Activated gamma-delta T cell (primary cell): Measurements from ENCODE around the gene ZNF226.
"Not testable (repeated sequence)": the region's sequence is repeated elsewhere in the genome, so short reads cannot be mapped to it uniquely, and the experiment has no call there.

ENCODE experiments used
- DNase-seq: peaks from one replicate; lab custom pipeline; 2025; lab: John Stamatoyannopoulos, UW

The ZNF226 gene

GRCh38 chr19:44212250-44212865 is 47.5 kb downstream of the ZNF226 start, which contains the start of gene ZNF227:
Gene ZNF227 (plus strand): TSS chr19:44212532. CDS start chr19:44217793, 5,261 bp downstream.
- peak; percentile 52 for DNase-seq

- no peak for DNase-seq
Observed at GRCh38 chr19:44212866-44213346, 48.0 kb downstream of the ZNF226 start.

DNA sequence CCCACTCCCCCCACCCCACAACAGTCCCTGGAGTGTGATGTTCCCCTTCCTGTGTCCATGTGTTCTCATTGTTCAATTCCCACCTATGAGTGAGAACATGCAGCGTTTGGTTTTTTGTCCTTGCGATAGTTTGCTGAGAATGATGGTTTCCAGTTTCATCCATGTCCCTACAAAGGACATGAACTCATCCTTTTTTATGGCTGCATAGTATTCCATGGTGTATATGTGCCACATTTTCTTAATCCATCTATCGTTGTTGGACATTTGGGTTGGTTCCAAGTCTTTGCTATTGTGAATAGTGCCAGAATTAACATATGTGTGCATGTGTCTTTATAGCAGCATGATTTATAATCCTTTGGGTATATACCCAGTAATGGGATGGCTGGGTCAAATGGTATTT is 55.0 kb downstream of the ZNF226 start:
- not testable (repeated sequence) for DNase-seq

DNA sequence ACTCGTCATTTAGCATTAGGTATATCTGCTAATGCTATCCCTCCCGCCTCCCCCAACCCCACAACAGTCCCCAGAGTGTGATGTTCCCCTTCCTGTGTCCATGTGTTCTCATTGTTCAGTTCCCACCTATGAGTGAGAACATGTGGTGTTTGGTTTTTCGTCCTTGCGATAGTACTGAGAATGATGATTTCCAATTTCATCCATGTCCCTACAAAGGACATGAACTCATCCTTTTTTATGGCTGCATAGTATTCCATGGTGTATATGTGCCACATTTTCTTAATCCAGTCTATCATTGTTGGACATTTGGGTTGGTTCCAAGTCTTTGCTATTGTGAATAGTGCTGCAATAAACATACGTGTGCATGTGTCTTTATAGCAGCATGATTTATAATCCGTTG is 55.9 kb downstream of the ZNF226 start:
- DNase-seq, result not testable (repeated sequence)

- not testable (repeated sequence) for DNase-seq
Observed at GRCh38 chr19:44221291-44221690, 56.4 kb downstream of the ZNF226 start.
